GM06990 (cell line): ENCODE results near the gene HIGD2B.
"Not testable (repeated sequence)": the region's sequence is repeated elsewhere in the genome, so short reads cannot be mapped to it uniquely, and the experiment has no call there.

Source experiments
- DNase-seq: peaks from one replicate; pipeline ENCODE4 v3.0.0-alpha.2; 2011; ENCODE audit not compliant: insufficient read length; ENCODE audit errors: extremely low read depth
- H3K27me3 ChIP-seq: replicated peaks from 2 replicates; pipeline ENCODE4 v1.6.0; 2011; ENCODE audit warnings: low read length; ENCODE audit not compliant: control insufficient read depth, insufficient read depth
- H3K36me3 ChIP-seq: 2 replicates; pipeline ENCODE4 v1.5.1; 2011; ENCODE audit warnings: low read length; ENCODE audit not compliant: control insufficient read depth, insufficient read depth
- H3K4me3 ChIP-seq: replicated peaks from 2 replicates; pipeline ENCODE4 v1.5.1; 2011; ENCODE audit warnings: low read depth, mild to moderate bottlenecking, control low read depth, low read length
- TF ChIP-seq, protein P1 (sequence below): IDR thresholded peaks from 2 replicates; pipeline ENCODE4 v1.5.1; 2011; ENCODE audit warnings: low read length, control low read depth, mild to moderate bottlenecking, inconsistent platforms; ENCODE audit not compliant: insufficient read depth, poor library complexity, severe bottlenecking

Gene HIGD2B

DNA sequence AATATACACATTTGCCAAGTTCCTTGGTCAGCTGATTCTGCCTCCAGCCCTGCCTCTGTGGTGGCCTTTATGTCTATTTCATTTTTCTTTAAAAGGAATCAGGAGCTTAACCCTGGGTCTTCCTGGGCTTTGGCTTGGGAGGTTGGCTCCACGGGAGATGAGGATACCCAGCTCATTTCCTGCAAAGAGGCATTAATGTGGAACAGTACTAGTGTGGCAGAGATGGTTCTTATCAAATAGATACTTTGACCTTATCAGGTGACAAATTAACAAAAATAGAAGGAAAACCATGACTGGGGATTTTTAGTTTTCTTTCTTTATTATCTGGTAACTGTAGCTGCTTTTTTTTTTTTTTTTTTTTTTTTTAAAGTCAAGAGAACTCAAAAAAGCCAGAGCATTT is 42.8 kb upstream of the HIGD2B start:
- no peak overlapping the region for H3K4me3 ChIP-seq
- TF ChIP-seq, protein P1, sequence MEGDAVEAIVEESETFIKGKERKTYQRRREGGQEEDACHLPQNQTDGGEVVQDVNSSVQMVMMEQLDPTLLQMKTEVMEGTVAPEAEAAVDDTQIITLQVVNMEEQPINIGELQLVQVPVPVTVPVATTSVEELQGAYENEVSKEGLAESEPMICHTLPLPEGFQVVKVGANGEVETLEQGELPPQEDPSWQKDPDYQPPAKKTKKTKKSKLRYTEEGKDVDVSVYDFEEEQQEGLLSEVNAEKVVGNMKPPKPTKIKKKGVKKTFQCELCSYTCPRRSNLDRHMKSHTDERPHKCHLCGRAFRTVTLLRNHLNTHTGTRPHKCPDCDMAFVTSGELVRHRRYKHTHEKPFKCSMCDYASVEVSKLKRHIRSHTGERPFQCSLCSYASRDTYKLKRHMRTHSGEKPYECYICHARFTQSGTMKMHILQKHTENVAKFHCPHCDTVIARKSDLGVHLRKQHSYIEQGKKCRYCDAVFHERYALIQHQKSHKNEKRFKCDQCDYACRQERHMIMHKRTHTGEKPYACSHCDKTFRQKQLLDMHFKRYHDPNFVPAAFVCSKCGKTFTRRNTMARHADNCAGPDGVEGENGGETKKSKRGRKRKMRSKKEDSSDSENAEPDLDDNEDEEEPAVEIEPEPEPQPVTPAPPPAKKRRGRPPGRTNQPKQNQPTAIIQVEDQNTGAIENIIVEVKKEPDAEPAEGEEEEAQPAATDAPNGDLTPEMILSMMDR = no peak
- no peak for DNase-seq
- no peaks in the 10 kb centered on the region for H3K27me3 ChIP-seq
- H3K36me3 ChIP-seq = peaks cover 1% of the 10 kb centered on the region

DNA sequence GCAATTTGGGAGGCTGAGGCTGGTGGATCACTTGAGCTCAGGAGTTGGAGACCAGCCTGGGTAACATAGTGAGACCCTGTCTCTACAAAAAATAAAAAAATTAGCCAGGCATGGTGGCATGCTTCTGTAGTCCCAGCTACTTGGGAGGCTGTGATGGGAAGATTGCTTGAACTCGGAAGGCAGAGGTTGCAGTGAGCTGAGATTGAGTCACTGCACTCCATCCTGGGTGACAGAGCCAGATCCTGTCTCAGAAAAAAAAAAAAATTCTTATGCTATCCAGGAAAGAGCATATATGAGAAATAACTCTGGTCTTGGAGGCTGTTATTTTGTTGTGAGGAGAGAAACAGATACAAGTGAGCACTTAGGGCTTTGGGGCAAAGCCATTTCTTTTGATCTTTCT is 42.3 kb upstream of the HIGD2B start:
- DNase-seq, H3K27me3 ChIP-seq, H3K4me3 ChIP-seq, H3K36me3 ChIP-seq: not testable (repeated sequence)

DNA sequence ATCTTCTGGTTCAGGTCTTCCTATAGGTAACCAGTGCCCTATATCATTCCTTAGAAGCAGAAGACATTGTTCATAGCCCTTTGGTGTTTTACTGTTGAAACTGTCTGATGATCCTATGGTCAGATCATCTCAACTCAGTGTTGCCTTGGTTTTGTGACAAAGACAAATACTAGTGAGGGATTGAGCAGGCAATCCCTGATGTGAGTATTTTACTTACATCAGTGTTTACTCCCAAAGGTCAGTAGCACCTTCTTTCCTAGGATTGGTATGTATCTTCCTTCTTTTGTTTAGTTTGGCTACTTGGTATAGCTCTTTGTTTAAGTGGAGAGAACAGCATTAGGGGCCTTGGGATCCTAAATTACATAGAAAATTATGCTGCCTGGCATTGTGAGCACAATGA is 41.2 kb upstream of the HIGD2B start:
- Histone ChIP-seq H3K36me3 (peaks cover 1% of the 10 kb centered on the region), H3K27me3 (no peaks in the 10 kb centered on the region), H3K4me3 (no peak overlapping the region)
- no peak for DNase-seq
- TF ChIP-seq, protein P1 = no peak

DNA sequence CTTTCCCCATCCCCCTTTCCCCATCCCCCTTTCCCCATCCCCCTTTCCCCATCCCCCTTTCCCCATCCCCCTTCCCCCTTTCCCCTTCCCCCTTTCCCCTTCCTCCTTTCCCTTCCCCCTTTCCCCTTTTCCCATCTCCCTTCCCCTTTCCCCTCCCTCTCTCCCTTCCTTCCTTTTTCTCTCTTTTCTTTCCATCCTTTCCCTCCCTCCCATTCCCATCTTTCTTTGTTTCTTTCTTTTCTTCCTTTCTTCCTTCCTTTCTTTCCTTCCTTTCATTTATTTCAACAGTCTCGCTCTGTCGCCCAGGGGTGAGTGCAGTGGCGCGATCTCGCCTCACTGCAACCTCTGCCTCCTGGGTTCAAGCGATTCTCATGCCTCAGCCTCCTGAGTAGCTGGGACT is 39.9 kb upstream of the HIGD2B start:
- H3K27me3 ChIP-seq, DNase-seq, H3K36me3 ChIP-seq, H3K4me3 ChIP-seq: not testable (repeated sequence)

DNA sequence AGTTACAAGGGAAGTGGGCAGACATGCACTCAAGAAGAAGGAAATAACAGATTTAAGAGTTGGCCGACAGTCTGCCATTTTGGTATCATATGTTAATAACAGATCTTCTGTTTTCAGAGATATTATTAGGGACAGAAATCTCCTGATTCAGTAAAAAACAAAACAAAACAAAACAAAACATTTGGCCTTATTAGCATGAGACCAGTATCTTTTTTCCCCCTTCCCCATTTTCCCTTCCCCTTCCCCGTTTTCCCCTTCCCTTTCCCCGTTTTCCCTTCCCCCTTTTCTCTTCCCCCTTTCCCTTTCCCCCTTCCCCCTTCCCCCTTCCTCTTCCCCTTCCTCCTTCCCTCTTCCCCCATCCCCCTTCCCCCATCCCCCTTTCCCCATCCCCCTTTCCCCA is 39.5 kb upstream of the HIGD2B start:
- DNase-seq = no peak
- no peaks in the 10 kb centered on the region for H3K27me3 ChIP-seq
- no peaks in the 10 kb centered on the region; the same call in 1 of the 2 replicates for H3K36me3 ChIP-seq
- TF ChIP-seq, protein P1 = no peak
- no peak overlapping the region for H3K4me3 ChIP-seq

DNA sequence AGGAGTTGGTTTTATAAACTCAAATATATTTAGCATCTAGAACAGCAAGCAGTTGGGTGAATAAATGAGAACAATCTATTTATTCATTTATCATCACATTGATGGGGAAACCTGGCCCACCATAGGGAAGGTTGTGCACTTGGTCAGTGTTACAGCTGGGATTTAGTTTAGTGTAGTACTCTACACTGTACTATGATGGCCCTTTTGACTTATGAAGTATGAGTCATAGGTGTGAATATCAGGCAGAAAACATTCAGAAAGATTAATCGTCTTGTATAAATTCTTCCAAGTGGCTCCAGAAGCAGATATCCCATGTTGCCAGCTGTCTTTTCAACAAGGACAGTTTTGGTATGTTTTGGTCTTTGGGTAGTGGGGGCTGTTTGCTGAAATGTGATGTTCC is 38.0 kb upstream of the HIGD2B start:
- Histone ChIP-seq H3K27me3 (no peaks in the 10 kb centered on the region), H3K4me3 (no peak overlapping the region), H3K36me3 (no peaks in the 10 kb centered on the region; the same call in 1 of the 2 replicates)
- DNase-seq = no peak
- TF ChIP-seq, protein P1 = no peak

DNA sequence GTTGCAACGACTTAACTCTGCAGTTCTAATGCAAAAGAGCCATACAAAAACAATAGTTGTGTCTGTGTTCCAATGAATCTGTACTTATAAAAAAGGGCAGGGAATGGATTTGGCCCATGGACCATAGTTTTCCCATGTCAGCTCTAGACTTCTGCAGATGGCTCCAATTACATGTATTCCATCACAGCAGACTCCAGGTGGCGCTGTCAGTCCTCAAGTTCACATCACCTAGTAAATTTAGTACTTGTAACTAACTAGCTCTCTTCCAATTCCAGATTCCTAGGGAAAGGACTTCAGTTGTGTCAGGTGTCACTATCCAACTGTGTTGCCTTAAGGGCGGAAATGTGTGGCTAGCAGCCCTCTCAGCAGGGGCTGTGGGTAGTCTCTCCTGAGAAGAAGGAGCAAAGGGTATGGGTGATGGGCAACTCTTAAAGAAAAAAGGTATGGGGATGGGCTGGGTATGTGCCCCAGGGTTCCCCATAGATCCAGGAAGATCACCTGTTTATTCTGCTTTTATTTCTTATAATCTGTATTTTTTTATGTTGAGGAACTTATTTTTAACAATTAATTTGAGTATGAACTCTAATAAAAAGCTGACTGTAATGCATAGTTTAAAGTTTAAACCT is 36.2 kb upstream of the HIGD2B start:
- Histone ChIP-seq H3K36me3 (no peaks in the 10 kb centered on the region; the same call in 1 of the 2 replicates), H3K4me3 (no peak overlapping the region), H3K27me3 (no peaks in the 10 kb centered on the region)
- TF ChIP-seq, protein P1 = peak; percentile 85
- no peak for DNase-seq

DNA sequence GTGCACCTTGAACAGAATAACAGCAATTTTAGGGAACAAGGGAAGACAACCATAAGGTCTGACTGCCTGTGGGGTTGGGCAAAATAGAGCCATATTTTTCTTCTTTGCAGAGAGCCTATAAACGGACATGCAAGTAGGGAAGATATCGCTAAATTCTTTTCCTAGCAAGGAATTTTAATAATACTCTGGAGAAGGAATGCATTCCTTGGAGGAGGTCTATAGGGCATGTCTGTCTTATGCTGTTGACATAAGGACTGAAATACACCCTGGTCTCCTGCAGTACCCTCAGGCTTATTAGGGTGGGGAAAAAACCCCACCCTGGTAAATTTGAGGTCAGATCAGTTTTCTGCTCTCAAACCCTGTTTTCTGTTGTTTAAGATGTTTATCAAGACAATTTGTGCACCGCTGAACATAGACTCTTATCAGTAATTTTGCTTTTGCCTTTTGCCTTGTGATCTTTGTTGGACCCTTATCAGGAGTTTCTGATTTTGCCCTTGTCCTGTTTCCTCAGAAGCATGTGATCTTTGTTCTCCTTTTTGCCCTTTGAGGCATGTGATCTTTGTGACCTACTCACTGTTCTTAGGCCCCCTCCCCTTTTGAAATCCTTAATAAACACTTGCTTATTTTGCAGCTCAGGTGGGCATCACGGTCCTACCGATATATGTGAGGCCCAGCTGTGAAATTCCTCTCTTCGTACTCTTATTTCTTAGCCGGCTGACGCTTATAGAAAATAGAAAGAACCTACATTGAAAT is 22.7 kb upstream of the HIGD2B start:
- not testable (repeated sequence) for H3K4me3 ChIP-seq, DNase-seq, H3K27me3 ChIP-seq

More for the DNA sequence above, 22.7 kb upstream of the HIGD2B start:
- not testable (repeated sequence) for H3K36me3 ChIP-seq
